Left lung (tissue), 10 donors: ENCODE results near the gene CDH13. TPM values are rescaled to one million over a fixed set of nuclear protein-coding genes. Genes with fewer than 3 reads are reported as not detected.

ENCODE experiments used
- ATAC-seq: fragments of 200-7000 bp; cut with Tn5 transposase; one replicate; pipeline ENCODE4 v1.9.1; 2020; ENCODE audit warnings: moderate library complexity
- DNase-seq, 4 donors: peaks; one replicate each; pipeline ENCODE4 v3.0.0-alpha.2; 2013 to 2020
- H3K27ac ChIP-seq, 2 donors: fragments of 200-600 bp; sonication (generic) in 1 of 2; one replicate each; pipeline versions ENCODE4 v1.5.0 to v1.8.0; 2020 to 2021
- H3K27me3 ChIP-seq, 2 donors: fragments of 200-600 bp; sonication (generic) in 1 of 2; one replicate each; pipeline versions ENCODE4 v1.5.0 to v1.8.0; 2020 to 2021
- H3K36me3 ChIP-seq, 2 donors: fragments of 200-600 bp; sonication (generic) in 1 of 2; one replicate each; pipeline versions ENCODE4 v1.5.0 to v1.8.0; 2020 to 2021
- H3K4me1 ChIP-seq, 2 donors: fragments of 200-600 bp; one replicate each; pipeline ENCODE4 v1.8.0; 2021
- H3K4me3 ChIP-seq, 2 donors: fragments of 200-600 bp; sonication (generic) in 1 of 2; one replicate each; pipeline versions ENCODE4 v1.5.0 to v1.8.0; 2020 to 2021; ENCODE audit warnings: mild to moderate bottlenecking in 1 of 2
- H3K9me3 ChIP-seq, 2 donors: fragments of 200-600 bp; sonication (generic) in 1 of 2; one replicate each; pipeline versions ENCODE4 v1.5.0 to v1.8.0; 2020 to 2021
- CTCF ChIP-seq, 2 donors: fragments of 200-600 bp; sonication (generic) in 1 of 2; IDR thresholded peaks; one replicate each; pipeline versions ENCODE4 v1.5.0 to v1.8.0; 2021; ENCODE audit warnings: antibody characterized with exemption in 2 of 2
- intact Hi-C, 2 donors: fragments of 100-400 bp; cut with DNase I; formaldehyde crosslinking; loops; one replicate each; pipeline versions ENCODE4 v1.11.2 to v1.14.2; 2022
- polyA plus RNA-seq, 6 donors: library from polyadenylated mRNA; unstranded; fragments of 120-200 nt; gene quantifications; one replicate each; pipeline ENCODE4 v1.2.1, GENCODE V29; 2013; ENCODE audit not compliant: insufficient read length in 6 of 6
- total RNA-seq, 2 donors: library from RNA; stranded (reverse); fragmentation: NEBNext Ultra II Directional; extraction: Animal tissue kit (Norgen Biotek cat#: 25700); gene quantifications; one replicate each; pipeline ENCODE4 v1.2.1, GENCODE V29; 2021
- donor health status: DM: no; HTN: yes; CAD: no.
- donor health status: DM: no; HTN: no; CAD: no.

CDH13 gene
- total and polyA plus RNA-seq, 8 donors, result 2.7 to 20.3 (median 3.2) TPM

DNA sequence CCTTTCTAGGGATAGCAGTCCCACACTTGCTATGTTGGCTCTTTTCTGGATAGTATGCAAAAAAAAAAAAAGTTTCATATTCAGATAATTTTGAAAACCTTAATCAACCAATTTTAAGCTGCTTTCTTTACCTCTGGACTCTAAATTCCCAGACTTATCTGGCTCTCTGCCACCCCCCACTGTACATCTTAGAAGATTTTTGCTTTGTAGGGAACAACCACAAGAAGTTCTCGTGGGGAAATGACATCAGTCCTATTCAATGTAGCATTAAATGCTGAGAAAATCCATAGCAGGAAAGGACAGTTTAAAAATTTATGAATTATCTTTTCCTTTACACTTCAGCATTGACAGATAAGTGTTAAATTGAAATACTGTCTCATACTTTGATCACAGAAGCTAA is 618.3 kb downstream of the CDH13 start:
- DNase-seq (no peak), ATAC-seq (no peak)
- TF ChIP-seq CTCF (IDR thresholded peaks at IDR 0.05), result no peak
- H3K9me3 ChIP-seq, result no peaks in the 10 kb centered on the region
- H3K4me1 ChIP-seq, result no peaks in the 10 kb centered on the region
- H3K4me3 ChIP-seq, result no peak overlapping the region
- no peaks in the 10 kb centered on the region for H3K36me3 ChIP-seq
- H3K27me3 ChIP-seq, result no peaks in the 10 kb centered on the region
- H3K27ac ChIP-seq, result no peak overlapping the region
- intact Hi-C loops, result no loop called here

- no peak for TF ChIP-seq CTCF (IDR thresholded peaks at IDR 0.05)
- no peaks in the 10 kb centered on the region for H3K4me1 ChIP-seq
- H3K36me3 ChIP-seq, result no peaks in the 10 kb centered on the region
- no peaks in the 10 kb centered on the region for H3K9me3 ChIP-seq
- no peak for DNase-seq
- no peak overlapping the region for H3K27ac ChIP-seq
- no peaks in the 10 kb centered on the region for H3K27me3 ChIP-seq
- H3K4me3 ChIP-seq, result no peak overlapping the region
- intact Hi-C loops, result no loop called here
- ATAC-seq, result no peak
Observed at GRCh38 chr16:83247767-83248372, 621.1 kb downstream of the CDH13 start.

DNA sequence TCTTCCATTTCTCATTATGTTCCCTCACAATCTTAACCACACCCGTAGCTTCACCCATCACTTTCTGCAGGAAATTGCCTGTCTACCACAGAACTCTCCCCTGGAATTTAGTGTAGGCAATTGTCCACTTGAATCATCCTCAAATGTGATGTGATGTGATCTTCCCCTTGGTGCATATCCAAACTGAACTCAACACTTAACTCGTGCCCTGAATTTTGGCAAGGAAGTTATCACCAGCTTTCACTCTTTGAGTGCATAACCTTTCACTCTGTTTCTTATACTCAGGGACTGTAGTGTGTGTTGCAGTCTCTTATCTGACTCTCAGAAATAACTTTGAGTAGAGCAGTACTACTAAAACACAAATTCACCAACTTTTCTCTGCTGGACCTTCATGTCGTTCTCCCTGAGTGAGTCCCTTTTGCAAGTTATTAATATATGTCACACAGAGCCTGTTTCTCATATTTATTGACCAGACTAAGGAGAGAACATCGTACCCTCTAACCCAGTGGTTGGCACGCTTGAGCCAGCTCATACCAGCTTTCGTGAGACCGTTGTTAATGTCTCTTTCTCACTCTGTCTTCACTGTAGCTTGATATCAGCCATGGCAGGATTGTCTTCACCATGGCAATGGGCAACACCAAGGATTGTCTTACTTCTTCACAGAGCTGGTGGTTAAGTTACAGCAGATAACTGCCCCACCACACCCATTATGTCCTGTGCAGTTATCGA is 622.1 kb downstream of the CDH13 start:
- no peaks in the 10 kb centered on the region for H3K9me3 ChIP-seq
- no peak overlapping the region for H3K27ac ChIP-seq
- no peak for TF ChIP-seq CTCF (IDR thresholded peaks at IDR 0.05)
- H3K4me1 ChIP-seq, result no peaks in the 10 kb centered on the region
- intact Hi-C loops, result no loop called here
- DNase-seq (no peak), ATAC-seq (no peak)
- H3K4me3 ChIP-seq, result no peak overlapping the region
- H3K36me3 ChIP-seq, result no peaks in the 10 kb centered on the region
- H3K27me3 ChIP-seq, result no peaks in the 10 kb centered on the region

- Histone ChIP-seq H3K27me3 (no peaks in the 10 kb centered on the region), H3K4me3 (no peak overlapping the region), H3K27ac (no peak overlapping the region), H3K36me3 (no peaks in the 10 kb centered on the region), H3K4me1 (no peaks in the 10 kb centered on the region), H3K9me3 (no peaks in the 10 kb centered on the region)
- no peak for TF ChIP-seq CTCF (IDR thresholded peaks at IDR 0.05)
- intact Hi-C loops, result no loop called here
- no peak for DNase-seq
- no peak for ATAC-seq
Observed at GRCh38 chr16:83253521-83253920, 626.8 kb downstream of the CDH13 start.

DNA sequence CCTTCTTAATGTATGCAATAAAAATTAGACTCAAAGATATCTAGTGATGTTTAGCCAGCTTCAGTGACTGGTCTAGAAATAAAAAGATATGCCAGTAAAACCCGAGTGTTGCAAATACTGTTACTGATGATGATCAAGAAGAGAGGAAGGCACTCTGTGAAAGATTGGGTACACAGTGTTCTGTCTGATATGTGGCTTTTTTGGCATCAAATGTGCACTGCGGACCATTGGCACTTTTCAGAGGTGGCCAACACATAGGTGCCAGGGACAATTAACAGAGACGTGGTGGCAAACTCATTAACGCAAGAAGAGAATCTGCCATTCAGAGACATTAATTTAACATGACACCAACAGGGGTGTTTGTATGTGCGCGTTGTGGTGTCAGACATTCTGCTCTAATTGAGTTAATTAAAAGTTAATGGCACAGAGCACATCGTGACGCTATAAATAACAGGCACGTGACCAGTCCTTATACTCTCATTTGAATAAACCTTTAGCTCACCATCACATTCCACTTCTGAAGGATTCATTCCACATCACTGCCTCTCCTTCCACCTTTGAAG is 631.7 kb downstream of the CDH13 start:
- no peaks in the 10 kb centered on the region for H3K36me3 ChIP-seq
- no peaks in the 10 kb centered on the region for H3K4me1 ChIP-seq
- no peak for TF ChIP-seq CTCF (IDR thresholded peaks at IDR 0.05)
- no peaks in the 10 kb centered on the region for H3K9me3 ChIP-seq
- no peaks in the 10 kb centered on the region for H3K27me3 ChIP-seq
- DNase-seq (no peak), ATAC-seq (no peak)
- no peak overlapping the region for H3K4me3 ChIP-seq
- intact Hi-C loops, result no loop called here
- H3K27ac ChIP-seq, result no peak overlapping the region
